H9 (cell line): ENCODE results near the gene LITAFD. TPM values are rescaled to one million over a fixed set of nuclear protein-coding genes. Genes with fewer than 3 reads are reported as not detected.
"Not testable (repeated sequence)": the region's sequence is repeated elsewhere in the genome, so short reads cannot be mapped to it uniquely, and the experiment has no call there.

ENCODE experiments used
- DNase-seq: peaks from one replicate; pipeline ENCODE4 v3.0.0-alpha.2; 2017
- H2AFZ ChIP-seq: one replicate; pipeline ENCODE4 v1.6.1; 2013; ENCODE audit warnings: mild to moderate bottlenecking, low read length, control low read depth, moderate library complexity
- H2AK5ac ChIP-seq: 2 replicates; pipeline ENCODE4 v1.6.1; 2013; ENCODE audit warnings: low read length, control low read depth, mixed read lengths; ENCODE audit not compliant: insufficient read length
- H2BK120ac ChIP-seq: one replicate; pipeline ENCODE4 v1.6.1; 2013; ENCODE audit warnings: low read depth, mild to moderate bottlenecking, low read length, control low read depth, inconsistent platforms; ENCODE audit not compliant: poor library complexity, severe bottlenecking
- H2BK12ac ChIP-seq: 2 replicates; pipeline ENCODE4 v1.6.1; 2013; ENCODE audit warnings: low read length, control low read depth, mixed read lengths, low read depth; ENCODE audit not compliant: insufficient read length
- H2BK15ac ChIP-seq: 2 replicates; pipeline ENCODE4 v1.6.1; 2013; ENCODE audit warnings: low read depth, low read length, control low read depth
- H2BK20ac ChIP-seq: one replicate; pipeline ENCODE4 v1.6.1; 2013; ENCODE audit warnings: low read depth, mild to moderate bottlenecking, low read length, control low read depth, inconsistent platforms; ENCODE audit not compliant: poor library complexity, severe bottlenecking
- H2BK5ac ChIP-seq: 2 replicates; pipeline ENCODE4 v1.6.1; 2013; ENCODE audit warnings: low read length, control low read depth, mixed read lengths; ENCODE audit not compliant: insufficient read length
- H3K14ac ChIP-seq: 2 replicates; pipeline ENCODE4 v1.6.1; 2013; ENCODE audit warnings: low read length, control low read depth; ENCODE audit not compliant: insufficient read depth
- H3K18ac ChIP-seq: 2 replicates; pipeline ENCODE4 v1.6.1; 2013; ENCODE audit warnings: low read depth, mild to moderate bottlenecking, mixed read lengths, low read length, control low read depth; ENCODE audit not compliant: insufficient read length
- H3K23ac ChIP-seq: 2 replicates; pipeline ENCODE4 v1.6.1; 2013; ENCODE audit warnings: low read length, control low read depth, mixed read lengths, low read depth; ENCODE audit not compliant: insufficient read length
- H3K23me2 ChIP-seq: 2 replicates; pipeline ENCODE4 v1.6.1; 2013; ENCODE audit warnings: low read depth, mild to moderate bottlenecking, mixed read lengths, low read length, control low read depth; ENCODE audit not compliant: insufficient read length, poor library complexity, severe bottlenecking
- H3K27ac ChIP-seq: 2 replicates; pipeline ENCODE4 v1.5.1; 2013; ENCODE audit warnings: low read length, control low read depth, mixed read lengths, low read depth; ENCODE audit not compliant: insufficient read length
- H3K27me3 ChIP-seq: 2 replicates; pipeline ENCODE4 v1.6.1; 2013; ENCODE audit warnings: low read length, control low read depth, inconsistent platforms; ENCODE audit not compliant: insufficient read depth
- H3K4ac ChIP-seq: 2 replicates; pipeline ENCODE4 v1.6.1; 2013; ENCODE audit warnings: low read depth, mild to moderate bottlenecking, control low read depth, inconsistent platforms, low read length, moderate library complexity
- H3K4me1 ChIP-seq: 2 replicates; pipeline ENCODE4 v1.6.1; 2013; ENCODE audit warnings: low read length, control low read depth, inconsistent platforms; ENCODE audit not compliant: insufficient read depth
- H3K4me2 ChIP-seq: 2 replicates; pipeline ENCODE4 v1.6.1; 2013; ENCODE audit warnings: low read length, control low read depth, mixed read lengths; ENCODE audit not compliant: insufficient read length, insufficient read depth
- H3K56ac ChIP-seq: 2 replicates; pipeline ENCODE4 v1.6.1; 2013; ENCODE audit warnings: low read depth, mild to moderate bottlenecking, mixed read lengths, low read length, control low read depth; ENCODE audit not compliant: insufficient read length
- H3K79me1 ChIP-seq: 2 replicates; pipeline ENCODE4 v1.6.1; 2013; ENCODE audit warnings: low read depth, mild to moderate bottlenecking, moderate library complexity, low read length, control low read depth, inconsistent platforms; ENCODE audit not compliant: insufficient read depth, poor library complexity, severe bottlenecking
- H3K79me2 ChIP-seq: 2 replicates; pipeline ENCODE4 v1.6.1; 2013; ENCODE audit warnings: low read length, control low read depth, inconsistent platforms; ENCODE audit not compliant: insufficient read depth
- H3K9ac ChIP-seq: 2 replicates; pipeline ENCODE4 v1.6.1; 2013; ENCODE audit warnings: low read length, control low read depth, mixed read lengths; ENCODE audit not compliant: insufficient read length; ENCODE audit errors: extremely low read depth
- H3K9me3 ChIP-seq: one replicate; pipeline ENCODE4 v1.6.1; 2013; ENCODE audit warnings: low read depth, low read length, inconsistent platforms; ENCODE audit not compliant: control insufficient read depth
- H3T11ph ChIP-seq: one replicate; pipeline ENCODE4 v1.6.1; 2013; ENCODE audit warnings: mild to moderate bottlenecking, low read length, control low read depth, inconsistent platforms
- H4K20me1 ChIP-seq: one replicate; pipeline ENCODE4 v1.6.1; 2013; ENCODE audit not compliant: control insufficient read depth, insufficient read length, insufficient read depth
- H4K5ac ChIP-seq: 2 replicates; pipeline ENCODE4 v1.6.1; 2013; ENCODE audit warnings: low read depth, mild to moderate bottlenecking, mixed read lengths, low read length, control low read depth; ENCODE audit not compliant: insufficient read length
- H4K8ac ChIP-seq: replicated peaks from 2 replicates; pipeline ENCODE4 v1.6.1; 2013; ENCODE audit warnings: low read length, control low read depth, mixed read lengths, low read depth; ENCODE audit not compliant: insufficient read length
- H4K91ac ChIP-seq: 2 replicates; pipeline ENCODE4 v1.6.1; 2013; ENCODE audit warnings: low read depth, mild to moderate bottlenecking, moderate library complexity, mixed read lengths, low read length, control low read depth; ENCODE audit not compliant: insufficient read length
- H3K27ac Mint-ChIP-seq, 3 experiments: 2 replicates in 2 of 3; 3 replicates in 1 of 3; pipeline ENCODE4 v1.8.0; 2020 to 2021; ENCODE audit warnings: mixed read lengths in 3 of 3, mild to moderate bottlenecking in 1 of 3, moderate library complexity in 1 of 3
- H3K27me3 Mint-ChIP-seq: 2 replicates; pipeline ENCODE4 v1.8.0; 2021; ENCODE audit warnings: low read depth, mild to moderate bottlenecking, moderate library complexity, mixed read lengths
- H3K36me3 Mint-ChIP-seq, 3 experiments: 2 replicates in 2 of 3; 3 replicates in 1 of 3; pipeline ENCODE4 v1.8.0; 2020 to 2021; ENCODE audit warnings: low read depth in 3 of 3, mixed read lengths in 3 of 3; ENCODE audit not compliant: insufficient read depth in 1 of 3
- H3K4me1 Mint-ChIP-seq, 2 experiments: 2 replicates each; pipeline ENCODE4 v1.8.0; 2020; ENCODE audit warnings: mixed read lengths in 2 of 2
- H3K4me3 Mint-ChIP-seq, 2 experiments: 2 replicates in 1 of 2; 3 replicates in 1 of 2; pipeline ENCODE4 v1.8.0; 2020 to 2021; ENCODE audit warnings: mild to moderate bottlenecking in 2 of 2, mixed read lengths in 2 of 2, moderate library complexity in 1 of 2
- H3K9me3 Mint-ChIP-seq, 2 experiments: 2 replicates in 1 of 2; 3 replicates in 1 of 2; pipeline ENCODE4 v1.8.0; 2020; ENCODE audit warnings: mild to moderate bottlenecking in 2 of 2, mixed read lengths in 2 of 2, moderate library complexity in 1 of 2
- WGBS: extraction: QIAGEN DNeasy Blood & Tissue Kit; methylation state at CpG from one replicate; pipeline ENCODE4 v1.1.7; 2013; ENCODE audit warnings: missing lambda C conversion rate, low lambda C conversion rate, mixed read lengths; ENCODE audit not compliant: insufficient read length; ENCODE audit errors: extremely low coverage; 5-methylcytosine and 5-hydroxymethylcytosine counted together
- total RNA-seq: library from RNA; stranded (reverse); gene quantifications from 2 replicates; pipeline ENCODE4 v1.2.1, GENCODE V29; 2021
- TF ChIP-seq, protein P1 (sequence below): fragments of 200-600 bp; sonication (generic); conservative IDR thresholded peaks from 3 replicates; pipeline ENCODE4 v1.8.0; 2021; ENCODE audit warnings: antibody characterized with exemption, mild to moderate bottlenecking

LITAFD gene
- total RNA-seq, 1 experiment from 2014 or later = not detected

GRCh38 chr16:8832717-8833105, 49.4 kb upstream of the LITAFD start:
- Histone ChIP-seq H4K91ac (peak overlapping the region; percentile 58), H2BK15ac (no peak overlapping the region), H3K79me2 (no peaks in the 10 kb centered on the region), H3K23me2 (no peaks in the 10 kb centered on the region), H2BK120ac (no peak overlapping the region), H4K5ac (no peak overlapping the region), H3K27ac (peak overlapping the region; percentile 88), H2AFZ (no peak overlapping the region), H2BK12ac (peak overlapping the region; percentile 26), H4K20me1 (no peaks in the 10 kb centered on the region), H3K4ac (no peak overlapping the region; the same call in 1 of the 2 replicates), H3T11ph (no peak overlapping the region), H3K4me1 (peaks cover 17% of the 10 kb centered on the region), H3K27me3 (no peaks in the 10 kb centered on the region), H3K14ac (peak overlapping the region; percentile 78; the same call in 1 of the 2 replicates), H3K56ac (no peak overlapping the region), H3K9me3 (no peaks in the 10 kb centered on the region), H3K18ac (peak overlapping the region; percentile 89), H3K9ac (no peak overlapping the region), H3K79me1 (no peaks in the 10 kb centered on the region), H2BK5ac (no peak overlapping the region), H3K4me2 (no peak overlapping the region), H2AK5ac (no peak overlapping the region), H4K8ac (no peak overlapping the region), H3K23ac (no peak overlapping the region), H2BK20ac (no peak overlapping the region)
- no peak for DNase-seq
- peak overlapping the region; percentile 99 to 100 (median 99) for H3K27ac Mint-ChIP-seq
- H3K27me3 Mint-ChIP-seq = no peaks in the 10 kb centered on the region
- H3K4me1 Mint-ChIP-seq = peaks cover 57 to 59% of the 10 kb centered on the region in 2 experiments
- no CpG with 5 or more reads among the region's 16 CpGs for WGBS
- TF ChIP-seq, protein P1, sequence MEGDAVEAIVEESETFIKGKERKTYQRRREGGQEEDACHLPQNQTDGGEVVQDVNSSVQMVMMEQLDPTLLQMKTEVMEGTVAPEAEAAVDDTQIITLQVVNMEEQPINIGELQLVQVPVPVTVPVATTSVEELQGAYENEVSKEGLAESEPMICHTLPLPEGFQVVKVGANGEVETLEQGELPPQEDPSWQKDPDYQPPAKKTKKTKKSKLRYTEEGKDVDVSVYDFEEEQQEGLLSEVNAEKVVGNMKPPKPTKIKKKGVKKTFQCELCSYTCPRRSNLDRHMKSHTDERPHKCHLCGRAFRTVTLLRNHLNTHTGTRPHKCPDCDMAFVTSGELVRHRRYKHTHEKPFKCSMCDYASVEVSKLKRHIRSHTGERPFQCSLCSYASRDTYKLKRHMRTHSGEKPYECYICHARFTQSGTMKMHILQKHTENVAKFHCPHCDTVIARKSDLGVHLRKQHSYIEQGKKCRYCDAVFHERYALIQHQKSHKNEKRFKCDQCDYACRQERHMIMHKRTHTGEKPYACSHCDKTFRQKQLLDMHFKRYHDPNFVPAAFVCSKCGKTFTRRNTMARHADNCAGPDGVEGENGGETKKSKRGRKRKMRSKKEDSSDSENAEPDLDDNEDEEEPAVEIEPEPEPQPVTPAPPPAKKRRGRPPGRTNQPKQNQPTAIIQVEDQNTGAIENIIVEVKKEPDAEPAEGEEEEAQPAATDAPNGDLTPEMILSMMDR = no peak
- no peaks in the 10 kb centered on the region for H3K9me3 Mint-ChIP-seq
- peaks cover 16 to 38% (median 26%) of the 10 kb centered on the region in 3 experiments; a peak in 6 of 7 replicates for H3K36me3 Mint-ChIP-seq
- peak overlapping the region; percentile 46 to 67 for H3K4me3 Mint-ChIP-seq

- H3T11ph ChIP-seq, H2AK5ac ChIP-seq, H3K4me2 ChIP-seq, H3K14ac ChIP-seq, H3K23me2 ChIP-seq, H4K8ac ChIP-seq, H3K27me3 Mint-ChIP-seq, H3K4me1 ChIP-seq, H3K4me3 Mint-ChIP-seq, H2BK20ac ChIP-seq, DNase-seq, H4K5ac ChIP-seq, H2BK5ac ChIP-seq, H3K79me2 ChIP-seq, H3K36me3 Mint-ChIP-seq, H3K27ac Mint-ChIP-seq, H2BK15ac ChIP-seq, H3K27me3 ChIP-seq, H3K27ac ChIP-seq, H3K23ac ChIP-seq, H2AFZ ChIP-seq, H3K9me3 ChIP-seq, H4K20me1 ChIP-seq, H3K9ac ChIP-seq, H3K18ac ChIP-seq, H2BK120ac ChIP-seq, H3K56ac ChIP-seq, H2BK12ac ChIP-seq, H3K4ac ChIP-seq, H3K79me1 ChIP-seq, H4K91ac ChIP-seq, H3K9me3 Mint-ChIP-seq: not testable (repeated sequence)
- H3K4me1 Mint-ChIP-seq = peaks cover 23% of the 10 kb centered on the region in 2 experiments
- no CpG with 5 or more reads among the region's 7 CpGs for WGBS
Observed at GRCh38 chr16:8836797-8837196, 45.4 kb upstream of the LITAFD start.
